Neural progenitor cell (in vitro differentiated cells): Measurements from ENCODE around the gene LBX1. TPM values are rescaled to one million over a fixed set of nuclear protein-coding genes. Genes with fewer than 3 reads are reported as not detected.

Experiments
- DNase-seq: peaks from one replicate; pipeline ENCODE4 v3.0.0-alpha.2; 2016; ENCODE audit warnings: low spot score
- H2AFZ ChIP-seq: fragments of 200-600 bp; sonication (generic); replicated peaks from 2 replicates; pipeline ENCODE4 v1.6.1; 2016; ENCODE audit warnings: antibody characterized with exemption
- H3F3A ChIP-seq: fragments of 200-600 bp; sonication (generic); 2 replicates; pipeline ENCODE4 v1.6.1; 2016; ENCODE audit warnings: antibody characterized with exemption, low read depth
- H3K27ac ChIP-seq: fragments of 200-600 bp; sonication (generic); 2 replicates; pipeline ENCODE4 v1.5.1; 2016; ENCODE audit warnings: mild to moderate bottlenecking
- H3K27me3 ChIP-seq: fragments of 200-600 bp; sonication (generic); 2 replicates; pipeline ENCODE4 v1.6.1; 2016; ENCODE audit warnings: mild to moderate bottlenecking, moderate library complexity
- H3K36me3 ChIP-seq: fragments of 200-600 bp; sonication (generic); 2 replicates; pipeline ENCODE4 v1.5.1; 2016
- H3K4me1 ChIP-seq: fragments of 200-600 bp; sonication (generic); 2 replicates; pipeline ENCODE4 v1.6.1; 2016; ENCODE audit warnings: mixed run types
- H3K4me2 ChIP-seq: fragments of 200-600 bp; sonication (generic); 2 replicates; pipeline ENCODE4 v1.6.1; 2016
- H3K4me3 ChIP-seq: fragments of 200-600 bp; sonication (generic); 2 replicates; pipeline ENCODE4 v1.5.1; 2016
- H3K79me2 ChIP-seq: fragments of 200-600 bp; sonication (generic); 2 replicates; pipeline ENCODE4 v1.6.1; 2016; ENCODE audit warnings: low read depth
- H3K9ac ChIP-seq: fragments of 200-600 bp; sonication (generic); 2 replicates; pipeline ENCODE4 v1.6.1; 2016
- H3K9me3 ChIP-seq: fragments of 200-600 bp; sonication (generic); 2 replicates; pipeline ENCODE4 v1.5.1; 2016; ENCODE audit warnings: low read depth
- H4K20me1 ChIP-seq: fragments of 200-600 bp; sonication (generic); 2 replicates; pipeline ENCODE4 v1.6.1; 2016; ENCODE audit warnings: low read depth
- H3K27ac Mint-ChIP-seq: 3 replicates; pipeline ENCODE4 v1.8.0; 2021; ENCODE audit warnings: mixed read lengths
- H3K27me3 Mint-ChIP-seq: 2 replicates; pipeline ENCODE4 v1.8.0; 2022; ENCODE audit warnings: low read depth, mild to moderate bottlenecking, inconsistent platforms, moderate library complexity, mixed read lengths; ENCODE audit not compliant: insufficient read depth
- H3K36me3 Mint-ChIP-seq: 3 replicates; pipeline ENCODE4 v1.8.0; 2021; ENCODE audit warnings: mixed read lengths
- H3K4me1 Mint-ChIP-seq: 3 replicates; pipeline ENCODE4 v1.8.0; 2021; ENCODE audit warnings: mixed read lengths
- H3K4me3 Mint-ChIP-seq: 3 replicates; pipeline ENCODE4 v1.8.0; 2021; ENCODE audit warnings: mild to moderate bottlenecking, moderate library complexity, mixed read lengths
- H3K9me3 Mint-ChIP-seq: 3 replicates; pipeline ENCODE4 v1.8.0; 2020; ENCODE audit warnings: mixed read lengths
- CTCF ChIP-seq: fragments of 200-600 bp; sonication (generic); IDR thresholded peaks from 2 replicates; pipeline ENCODE4 v1.5.1; 2017; ENCODE audit warnings: antibody characterized with exemption, mild to moderate bottlenecking
- EZH2 ChIP-seq: fragments of 200-600 bp; sonication (generic); IDR thresholded peaks from 2 replicates; pipeline ENCODE4 v1.6.1; 2017; ENCODE audit warnings: antibody characterized with exemption, mild to moderate bottlenecking, moderate library complexity
- EZH2phosphoT487 ChIP-seq: fragments of 200-600 bp; sonication (generic); IDR thresholded peaks from 2 replicates; pipeline ENCODE4 v1.6.1; 2017; ENCODE audit warnings: antibody characterized with exemption
- total RNA-seq: library from RNA; depleted of rRNA; stranded (reverse); fragments of >200 nt; gene quantifications from 2 replicates; pipeline ENCODE4 v1.2.3, GENCODE V29; 2015; ENCODE audit warnings: low replicate concordance

The LBX1 gene
- total RNA-seq, 1 donor from 2014 or later, result not detected

- Mint-ChIP-seq H3K4me1 (peaks cover 23% of the 10 kb centered on the region), H3K9me3 (peaks cover 4% of the 10 kb centered on the region), H3K27me3 (peaks cover 90% of the 10 kb centered on the region), H3K27ac (no peak overlapping the region), H3K4me3 (peak overlapping the region; percentile 76), H3K36me3 (peaks cover 2% of the 10 kb centered on the region)
- DNase-seq, result no peak
- Histone ChIP-seq H3K27me3 (peaks cover 100% of the 10 kb centered on the region), H3K4me1 (peaks cover 27% of the 10 kb centered on the region), H2AFZ (no peak overlapping the region), H3K9me3 (no peaks in the 10 kb centered on the region), H3K9ac (no peak overlapping the region), H3F3A (peaks cover 34% of the 10 kb centered on the region), H3K4me3 (peak overlapping the region; percentile 7), H3K4me2 (peak overlapping the region; percentile 55), H3K79me2 (no peaks in the 10 kb centered on the region), H4K20me1 (peaks cover 99% of the 10 kb centered on the region), H3K36me3 (no peaks in the 10 kb centered on the region), H3K27ac (no peak overlapping the region)
- TF ChIP-seq EZH2phosphoT487, result peak; percentile 66
- TF ChIP-seq CTCF, result no peak
- peak; percentile 96 for TF ChIP-seq EZH2
Measured at GRCh38 chr10:101230183-101230917, 1.1 kb upstream of the LBX1 start.

GRCh38 chr10:101228966-101229265 is 347 bp downstream of the LBX1 start:
- peak; percentile 72 for DNase-seq
- peaks cover 4% of the 10 kb centered on the region for H3K9me3 Mint-ChIP-seq
- peaks cover 2% of the 10 kb centered on the region for H3K36me3 Mint-ChIP-seq
- H3K4me1 ChIP-seq, result peaks cover 38% of the 10 kb centered on the region
- H3K27ac ChIP-seq, result no peak overlapping the region
- no peak for TF ChIP-seq CTCF
- no peak for TF ChIP-seq EZH2
- no peak for TF ChIP-seq EZH2phosphoT487
- peaks cover 99% of the 10 kb centered on the region for H4K20me1 ChIP-seq
- no peaks in the 10 kb centered on the region for H3K9me3 ChIP-seq
- peak overlapping the region; percentile 55 for H3K4me2 ChIP-seq
- H3K79me2 ChIP-seq, result no peaks in the 10 kb centered on the region
- H3K27ac Mint-ChIP-seq, result no peak overlapping the region
- H3K9ac ChIP-seq, result no peak overlapping the region
- peaks cover 28% of the 10 kb centered on the region for H3K4me1 Mint-ChIP-seq
- H3K36me3 ChIP-seq, result no peaks in the 10 kb centered on the region
- H3K4me3 ChIP-seq, result no peak overlapping the region
- H3F3A ChIP-seq, result peaks cover 40% of the 10 kb centered on the region
- no peak overlapping the region for H2AFZ ChIP-seq
- H3K27me3 Mint-ChIP-seq, result peaks cover 85% of the 10 kb centered on the region
- peak overlapping the region; percentile 12 for H3K4me3 Mint-ChIP-seq
- peaks cover 100% of the 10 kb centered on the region for H3K27me3 ChIP-seq

- Histone ChIP-seq H3K79me2 (no peaks in the 10 kb centered on the region), H3K4me2 (peak overlapping the region; percentile 55), H3K36me3 (no peaks in the 10 kb centered on the region), H3K4me1 (peaks cover 38% of the 10 kb centered on the region), H3F3A (peaks cover 42% of the 10 kb centered on the region), H3K4me3 (no peak overlapping the region), H4K20me1 (peaks cover 99% of the 10 kb centered on the region), H2AFZ (no peak overlapping the region), H3K27ac (no peak overlapping the region), H3K27me3 (peaks cover 100% of the 10 kb centered on the region), H3K9ac (no peak overlapping the region), H3K9me3 (no peaks in the 10 kb centered on the region)
- peak overlapping the region; percentile 64 for H3K4me3 Mint-ChIP-seq
- DNase-seq, result peak; percentile 84
- H3K9me3 Mint-ChIP-seq, result peaks cover 4% of the 10 kb centered on the region
- H3K27ac Mint-ChIP-seq, result no peak overlapping the region
- H3K4me1 Mint-ChIP-seq, result peaks cover 31% of the 10 kb centered on the region
- TF ChIP-seq CTCF, result peak; percentile 34
- peak; percentile 22 for TF ChIP-seq EZH2phosphoT487
- TF ChIP-seq EZH2, result no peak
- H3K36me3 Mint-ChIP-seq, result peaks cover 2% of the 10 kb centered on the region
- peaks cover 85% of the 10 kb centered on the region for H3K27me3 Mint-ChIP-seq
Measured at GRCh38 chr10:101228153-101228965, 904 bp downstream of the LBX1 start.
